ENCODE results near the gene ALAS1.

DNA sequence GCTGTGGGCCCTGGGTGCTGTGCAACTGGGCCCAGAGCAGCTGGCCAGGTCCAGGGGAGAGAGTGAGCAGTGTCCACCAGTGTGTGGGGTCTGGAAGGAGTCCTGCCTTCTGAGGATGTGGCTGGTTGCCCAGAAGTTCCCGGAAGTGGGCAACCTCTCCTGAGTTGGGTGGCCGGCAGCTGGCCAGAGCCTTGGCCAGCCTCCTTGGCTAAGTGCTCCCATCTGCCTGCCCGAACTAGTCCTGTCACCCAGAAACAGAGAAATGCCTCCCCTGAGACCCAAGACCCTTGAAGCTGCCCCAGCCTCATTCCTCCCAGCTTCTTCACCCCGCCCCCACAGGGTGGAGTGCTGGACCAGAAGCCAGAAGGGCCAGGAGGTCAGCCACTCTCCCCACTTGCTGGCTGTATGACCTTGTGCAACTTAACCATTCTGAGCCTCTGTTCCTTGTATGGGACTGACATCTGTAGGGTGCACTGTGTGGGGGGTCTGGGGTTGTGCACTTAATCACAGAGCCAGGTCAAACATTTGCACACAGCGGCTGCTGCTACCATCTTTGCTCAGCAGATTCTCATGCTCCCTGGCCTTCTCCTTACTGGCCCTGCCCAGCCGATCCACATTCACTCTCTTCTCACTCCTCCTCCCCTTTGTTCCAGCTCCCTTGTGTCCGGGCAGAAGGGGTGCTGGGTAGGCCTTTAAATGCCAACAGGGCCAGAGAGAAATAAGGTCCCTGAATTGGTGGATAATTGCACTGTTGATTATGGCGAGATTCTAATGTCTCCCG, 7.5 kb upstream of the ALAS1 start:
- no peak for TF ChIP-seq POLR2AphosphoS5 (IDR thresholded peaks at IDR 0.05; ENCODE audit: low read depth, low read length)
- TF ChIP-seq, protein P1, sequence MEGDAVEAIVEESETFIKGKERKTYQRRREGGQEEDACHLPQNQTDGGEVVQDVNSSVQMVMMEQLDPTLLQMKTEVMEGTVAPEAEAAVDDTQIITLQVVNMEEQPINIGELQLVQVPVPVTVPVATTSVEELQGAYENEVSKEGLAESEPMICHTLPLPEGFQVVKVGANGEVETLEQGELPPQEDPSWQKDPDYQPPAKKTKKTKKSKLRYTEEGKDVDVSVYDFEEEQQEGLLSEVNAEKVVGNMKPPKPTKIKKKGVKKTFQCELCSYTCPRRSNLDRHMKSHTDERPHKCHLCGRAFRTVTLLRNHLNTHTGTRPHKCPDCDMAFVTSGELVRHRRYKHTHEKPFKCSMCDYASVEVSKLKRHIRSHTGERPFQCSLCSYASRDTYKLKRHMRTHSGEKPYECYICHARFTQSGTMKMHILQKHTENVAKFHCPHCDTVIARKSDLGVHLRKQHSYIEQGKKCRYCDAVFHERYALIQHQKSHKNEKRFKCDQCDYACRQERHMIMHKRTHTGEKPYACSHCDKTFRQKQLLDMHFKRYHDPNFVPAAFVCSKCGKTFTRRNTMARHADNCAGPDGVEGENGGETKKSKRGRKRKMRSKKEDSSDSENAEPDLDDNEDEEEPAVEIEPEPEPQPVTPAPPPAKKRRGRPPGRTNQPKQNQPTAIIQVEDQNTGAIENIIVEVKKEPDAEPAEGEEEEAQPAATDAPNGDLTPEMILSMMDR (IDR thresholded peaks at IDR 0.05), result no peak
- TF ChIP-seq SIN3A (IDR thresholded peaks at IDR 0.05; ENCODE audit: borderline replicate concordance, insufficient read depth, low read depth, low read length), result no peak
- TF ChIP-seq, protein P2, sequence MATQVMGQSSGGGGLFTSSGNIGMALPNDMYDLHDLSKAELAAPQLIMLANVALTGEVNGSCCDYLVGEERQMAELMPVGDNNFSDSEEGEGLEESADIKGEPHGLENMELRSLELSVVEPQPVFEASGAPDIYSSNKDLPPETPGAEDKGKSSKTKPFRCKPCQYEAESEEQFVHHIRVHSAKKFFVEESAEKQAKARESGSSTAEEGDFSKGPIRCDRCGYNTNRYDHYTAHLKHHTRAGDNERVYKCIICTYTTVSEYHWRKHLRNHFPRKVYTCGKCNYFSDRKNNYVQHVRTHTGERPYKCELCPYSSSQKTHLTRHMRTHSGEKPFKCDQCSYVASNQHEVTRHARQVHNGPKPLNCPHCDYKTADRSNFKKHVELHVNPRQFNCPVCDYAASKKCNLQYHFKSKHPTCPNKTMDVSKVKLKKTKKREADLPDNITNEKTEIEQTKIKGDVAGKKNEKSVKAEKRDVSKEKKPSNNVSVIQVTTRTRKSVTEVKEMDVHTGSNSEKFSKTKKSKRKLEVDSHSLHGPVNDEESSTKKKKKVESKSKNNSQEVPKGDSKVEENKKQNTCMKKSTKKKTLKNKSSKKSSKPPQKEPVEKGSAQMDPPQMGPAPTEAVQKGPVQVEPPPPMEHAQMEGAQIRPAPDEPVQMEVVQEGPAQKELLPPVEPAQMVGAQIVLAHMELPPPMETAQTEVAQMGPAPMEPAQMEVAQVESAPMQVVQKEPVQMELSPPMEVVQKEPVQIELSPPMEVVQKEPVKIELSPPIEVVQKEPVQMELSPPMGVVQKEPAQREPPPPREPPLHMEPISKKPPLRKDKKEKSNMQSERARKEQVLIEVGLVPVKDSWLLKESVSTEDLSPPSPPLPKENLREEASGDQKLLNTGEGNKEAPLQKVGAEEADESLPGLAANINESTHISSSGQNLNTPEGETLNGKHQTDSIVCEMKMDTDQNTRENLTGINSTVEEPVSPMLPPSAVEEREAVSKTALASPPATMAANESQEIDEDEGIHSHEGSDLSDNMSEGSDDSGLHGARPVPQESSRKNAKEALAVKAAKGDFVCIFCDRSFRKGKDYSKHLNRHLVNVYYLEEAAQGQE (IDR thresholded peaks at IDR 0.05; ENCODE audit: insufficient read depth in 1 of 2, low read depth in 2 of 2, low read length in 1 of 2), result no peak
- TF ChIP-seq TCF7L2 (IDR thresholded peaks at IDR 0.05; ENCODE audit: low read depth, low read length), result no peak
